Stimulated activated CD8-positive, alpha-beta memory T cell treated with anti-CD3 and anti-CD28 coated beads, Interleukin-7, amount 100 ng/mL, for 24 hours (primary cell): ENCODE results near the gene MIAT.
"Not testable (repeated sequence)": the region's sequence is repeated elsewhere in the genome, so short reads cannot be mapped to it uniquely, and the experiment has no call there.

Experiments used
- DNase-seq: peaks from one replicate; pipeline ENCODE4 v3.0.0-alpha.2; 2020; ENCODE audit warnings: low read depth

Gene MIAT

DNA sequence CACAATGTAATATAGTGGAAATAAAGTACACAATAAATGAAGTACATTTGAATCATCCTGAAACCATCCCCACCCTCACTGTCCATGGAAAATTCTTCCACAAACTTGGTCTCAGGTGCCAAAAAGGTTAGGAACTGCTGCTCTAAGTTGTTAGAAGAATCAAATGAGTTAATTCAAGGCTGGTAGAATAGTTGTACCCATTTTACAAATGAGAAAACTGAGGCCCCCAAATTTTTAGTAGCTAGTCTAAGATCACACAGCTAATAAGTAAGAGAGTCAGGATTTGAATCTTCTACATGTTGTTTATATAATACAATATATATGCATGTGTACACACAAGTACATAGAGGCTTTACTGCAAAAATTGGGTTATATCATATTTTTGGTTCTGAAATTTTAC is 43.1 kb downstream of the MIAT start:
- no peak for DNase-seq

DNA sequence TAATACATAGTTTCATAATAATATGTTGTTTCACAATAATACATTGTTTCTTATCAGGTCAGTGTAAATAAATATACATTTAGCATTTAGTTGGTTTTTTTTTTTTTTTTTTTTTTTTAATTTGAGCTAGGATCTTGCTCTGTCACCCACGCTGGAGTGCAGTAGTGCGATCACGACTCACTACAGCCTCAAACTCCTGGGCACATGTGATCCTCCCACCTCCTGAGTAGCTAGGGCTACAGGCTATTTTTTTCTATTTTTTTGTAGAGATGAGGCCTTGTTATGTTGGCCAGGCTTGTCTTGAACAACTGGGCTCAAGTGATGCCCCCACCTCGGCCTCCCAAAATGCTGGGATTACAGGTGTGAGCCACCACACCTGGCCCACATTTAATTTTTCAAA is 43.5 kb downstream of the MIAT start:
- DNase-seq: no peak

DNA sequence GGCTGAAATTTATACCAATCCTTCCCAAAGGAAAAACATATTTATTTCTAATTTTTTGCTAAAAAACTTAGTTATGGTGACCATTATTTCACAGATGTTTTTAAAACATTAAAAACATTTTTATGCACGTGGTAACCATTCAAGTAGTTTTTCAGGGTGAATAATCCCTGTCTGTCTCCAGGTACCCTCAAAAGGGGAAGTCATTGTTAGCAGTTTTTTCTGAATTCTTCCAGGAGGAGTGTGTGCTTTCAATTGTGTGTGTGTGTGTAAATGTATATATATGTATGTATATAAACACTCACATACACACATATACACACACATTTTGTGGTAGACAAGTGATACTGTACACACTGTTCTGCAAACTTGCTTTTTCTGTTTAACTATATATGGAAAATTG is 43.9 kb downstream of the MIAT start:
- no peak for DNase-seq

DNA sequence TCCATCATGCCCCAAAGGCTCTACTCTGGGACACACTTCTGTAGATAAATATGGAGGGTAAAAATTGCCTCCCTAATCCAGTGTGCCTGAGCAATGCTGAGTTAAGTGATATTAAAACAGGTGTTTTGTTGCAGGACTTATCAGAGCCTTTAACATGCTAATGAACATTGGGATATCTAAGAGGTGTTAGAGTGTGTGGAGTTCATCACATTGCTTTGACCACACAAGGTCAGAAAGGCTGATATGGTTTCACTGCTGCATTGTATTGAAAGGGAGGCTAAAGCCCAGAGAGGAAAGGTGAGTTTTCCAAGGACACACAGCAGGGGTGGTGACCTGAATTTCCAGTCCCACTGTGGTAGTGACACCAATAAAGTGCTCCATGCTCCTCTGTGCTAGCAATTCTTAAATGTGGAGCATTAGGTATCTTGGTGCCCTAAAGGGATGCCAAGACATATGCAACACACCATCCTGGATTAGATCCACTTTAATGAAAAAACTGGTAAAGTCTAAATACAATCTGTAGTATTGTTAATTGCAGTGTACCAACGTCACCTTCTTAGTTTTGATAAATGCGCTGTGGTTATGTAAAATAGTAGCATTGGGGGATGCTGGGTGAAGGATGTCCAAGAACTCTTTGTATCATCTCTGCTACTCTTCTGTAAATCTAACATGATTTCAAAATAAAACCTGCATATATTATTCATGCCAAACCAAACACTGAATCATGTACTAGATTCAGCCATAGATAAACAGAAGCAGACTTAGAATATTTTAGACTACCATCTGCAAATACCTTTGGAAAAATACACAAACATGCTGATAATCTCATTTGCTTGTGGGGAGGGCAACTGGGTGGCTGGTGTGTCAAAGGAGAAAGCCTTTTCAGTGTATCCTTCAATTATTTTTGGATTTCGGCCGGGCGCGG is 45.8 kb downstream of the MIAT start:
- no peak for DNase-seq

DNA sequence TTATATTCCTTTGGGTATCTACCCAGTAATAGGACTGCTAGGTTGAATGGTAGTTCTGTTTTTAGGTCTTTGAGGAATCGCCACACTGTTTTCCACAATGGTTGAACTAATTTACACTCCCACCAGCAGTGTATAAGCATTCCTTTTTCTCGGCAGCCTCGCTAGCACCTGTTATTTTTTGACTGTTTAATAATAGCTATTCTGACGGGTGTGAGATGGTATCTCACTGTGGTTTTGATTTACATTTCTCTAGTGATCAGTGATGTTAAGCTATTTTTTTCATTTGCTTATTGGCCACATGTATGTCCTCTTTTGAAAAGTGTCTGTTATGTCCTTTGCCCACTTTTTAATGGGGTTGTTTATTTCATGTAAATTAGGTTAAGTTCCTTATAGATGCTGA is 48.0 kb downstream of the MIAT start:
- not testable (repeated sequence) for DNase-seq

DNA sequence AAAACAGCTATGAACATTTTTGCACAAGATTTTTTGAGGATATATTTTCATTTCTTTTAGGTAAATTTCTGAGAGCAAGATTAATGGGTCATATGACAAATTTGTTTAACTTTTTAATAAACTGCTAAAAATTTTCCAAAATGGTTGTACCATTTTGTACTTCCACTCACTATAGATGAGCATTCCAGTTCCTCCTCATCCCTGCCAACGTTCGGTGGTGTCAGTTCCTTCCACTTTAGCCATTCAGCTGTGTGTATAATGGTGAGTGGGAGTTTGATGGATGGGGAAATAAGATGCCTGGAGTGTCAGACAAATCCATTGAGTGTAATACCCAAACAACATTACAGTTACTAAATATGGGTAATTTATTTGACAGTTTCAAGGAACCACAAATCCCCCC is 49.7 kb downstream of the MIAT start:
- DNase-seq: no peak

DNA sequence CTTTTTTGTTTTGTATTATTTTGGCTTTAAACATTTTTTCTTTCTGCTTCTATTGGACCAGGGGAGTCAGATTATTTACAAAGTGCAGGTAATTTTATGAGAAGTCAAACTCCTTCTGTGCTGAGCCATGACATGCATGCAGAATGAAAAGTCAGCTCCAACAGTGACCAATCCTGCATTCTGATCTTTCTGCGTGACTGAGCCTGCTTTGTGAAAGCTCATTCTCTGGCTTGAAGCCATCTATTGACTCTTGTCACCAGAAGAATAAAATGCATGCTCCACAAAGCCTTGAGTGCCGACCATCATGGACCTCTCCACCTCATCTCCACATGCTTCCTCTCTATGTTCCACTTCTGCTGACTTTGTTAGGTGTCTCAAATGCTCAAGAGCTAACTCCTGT is 50.2 kb downstream of the MIAT start:
- no peak for DNase-seq

DNA sequence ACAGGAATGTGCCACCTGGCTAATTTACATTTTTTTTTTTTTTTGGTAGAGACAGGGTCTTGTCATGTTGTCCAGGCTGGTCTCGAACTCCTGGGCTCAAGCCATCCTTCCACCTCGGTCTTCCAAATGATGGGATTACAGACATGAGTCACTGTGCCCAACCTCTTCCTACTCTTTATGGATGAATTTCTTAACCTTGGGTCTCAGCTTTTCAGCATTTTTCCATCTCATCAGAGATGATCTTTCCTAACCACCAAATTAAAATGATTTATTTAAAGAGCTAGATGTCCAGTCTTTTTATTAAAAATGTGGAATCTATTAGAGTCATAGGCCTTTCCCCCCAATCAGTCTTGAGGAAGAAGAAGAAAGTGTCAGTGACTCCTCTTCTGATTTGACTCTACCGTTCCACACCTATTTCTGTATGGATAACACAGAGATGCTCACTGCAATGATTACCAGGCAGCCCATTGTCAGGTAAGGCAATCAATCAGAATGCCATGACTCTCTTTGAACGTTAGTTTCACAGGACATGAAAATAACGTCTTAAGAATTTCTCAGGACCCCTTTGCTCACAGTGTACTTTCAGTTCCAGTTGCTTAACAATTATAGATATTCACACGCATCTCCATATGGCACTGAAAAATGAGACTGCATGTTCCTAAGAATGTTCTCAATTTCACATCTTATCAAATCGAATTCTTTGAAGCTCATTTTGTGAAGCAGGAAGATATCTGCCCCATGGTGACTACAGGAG is 51.0 kb downstream of the MIAT start:
- no peak for DNase-seq

DNA sequence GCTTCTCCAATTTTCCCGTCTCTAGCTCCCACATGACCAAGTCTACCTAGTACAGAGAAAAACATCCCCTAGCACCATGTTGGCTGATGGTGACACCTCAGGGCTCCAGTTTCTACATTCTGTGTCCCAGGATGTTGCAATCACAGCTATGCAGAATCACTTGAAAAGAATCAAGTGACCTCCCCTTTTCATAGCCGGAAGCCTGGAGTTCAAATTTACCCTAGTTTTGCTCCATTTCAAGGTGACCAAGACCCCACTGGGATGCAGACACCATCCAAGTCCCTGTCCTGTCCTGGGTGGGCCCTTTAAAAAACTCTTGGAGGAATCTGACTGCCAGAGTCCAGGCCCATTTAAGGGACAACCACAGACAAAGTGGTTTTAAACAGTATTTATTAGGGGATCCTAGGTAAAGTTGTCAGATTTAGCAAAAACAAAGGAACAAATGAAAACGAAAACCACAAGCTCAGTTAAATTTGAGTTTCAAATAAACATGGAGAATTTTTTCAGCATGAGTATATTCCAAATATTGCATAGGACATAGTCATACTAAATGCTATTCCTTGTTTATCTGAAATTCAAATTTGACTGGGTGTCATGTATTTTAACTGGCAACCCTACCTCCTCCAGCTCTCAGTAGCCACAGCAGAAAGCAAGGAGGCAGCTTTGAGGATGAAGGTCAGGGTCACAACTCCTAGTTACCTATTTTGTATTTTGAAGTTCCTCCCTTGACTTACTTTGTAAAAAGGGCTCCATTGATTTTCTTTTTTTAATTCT is 52.4 kb downstream of the MIAT start:
- DNase-seq: no peak

DNA sequence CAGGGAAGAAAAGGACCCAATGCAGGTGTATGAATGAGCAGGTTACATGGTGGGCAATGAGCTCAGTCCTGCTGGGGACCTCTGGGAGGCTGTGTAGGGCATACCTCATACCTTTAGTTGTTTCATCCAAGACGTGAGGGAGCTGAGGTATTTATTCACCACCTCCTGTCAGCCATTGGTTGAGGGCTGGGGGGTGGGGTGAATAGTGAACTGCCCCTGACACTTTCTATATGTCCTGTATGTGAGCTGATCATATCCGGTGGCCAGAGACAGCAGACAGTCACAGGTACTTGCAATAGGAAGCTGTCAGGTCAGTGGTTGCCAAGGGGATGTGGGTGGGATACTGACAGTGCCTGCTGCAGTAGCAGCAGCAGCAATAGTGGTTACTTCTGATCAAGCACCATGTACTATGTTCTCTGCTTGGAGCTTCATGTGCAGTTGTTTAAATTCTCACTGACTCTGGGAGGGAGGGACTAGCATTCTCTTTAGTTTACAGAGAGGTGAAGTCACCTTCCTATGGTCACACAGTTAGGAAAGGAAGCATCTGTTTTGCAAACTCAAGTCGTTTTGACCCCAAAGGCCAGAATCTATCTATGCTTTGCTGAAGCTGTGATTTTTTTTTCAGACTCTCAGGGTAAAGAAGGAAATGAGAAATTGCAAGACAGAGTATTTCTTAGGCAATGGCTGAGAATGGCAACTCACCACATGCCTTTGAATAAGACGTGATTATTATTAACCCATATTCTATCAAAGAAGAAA is 54.0 kb downstream of the MIAT start:
- DNase-seq: no peak

DNA sequence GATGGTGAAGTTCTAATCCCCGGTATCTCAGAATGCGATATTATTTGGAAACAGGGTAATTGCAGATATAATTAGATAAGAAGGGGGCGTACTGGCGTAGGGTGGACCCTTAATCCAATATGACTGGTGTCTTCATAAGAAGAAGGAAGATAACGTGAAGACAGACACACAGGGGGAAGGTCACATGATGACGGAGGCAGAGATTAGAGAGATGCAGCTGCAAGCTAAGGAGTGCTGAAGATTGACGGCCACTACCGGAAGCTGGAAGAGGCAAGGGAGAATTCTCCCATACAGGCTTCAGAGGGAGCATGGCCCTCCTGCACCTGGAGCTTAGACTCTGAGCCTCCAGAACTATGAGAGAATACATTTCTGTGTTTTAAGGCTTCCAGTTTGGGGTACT is 54.8 kb downstream of the MIAT start:
- DNase-seq: no peak

DNA sequence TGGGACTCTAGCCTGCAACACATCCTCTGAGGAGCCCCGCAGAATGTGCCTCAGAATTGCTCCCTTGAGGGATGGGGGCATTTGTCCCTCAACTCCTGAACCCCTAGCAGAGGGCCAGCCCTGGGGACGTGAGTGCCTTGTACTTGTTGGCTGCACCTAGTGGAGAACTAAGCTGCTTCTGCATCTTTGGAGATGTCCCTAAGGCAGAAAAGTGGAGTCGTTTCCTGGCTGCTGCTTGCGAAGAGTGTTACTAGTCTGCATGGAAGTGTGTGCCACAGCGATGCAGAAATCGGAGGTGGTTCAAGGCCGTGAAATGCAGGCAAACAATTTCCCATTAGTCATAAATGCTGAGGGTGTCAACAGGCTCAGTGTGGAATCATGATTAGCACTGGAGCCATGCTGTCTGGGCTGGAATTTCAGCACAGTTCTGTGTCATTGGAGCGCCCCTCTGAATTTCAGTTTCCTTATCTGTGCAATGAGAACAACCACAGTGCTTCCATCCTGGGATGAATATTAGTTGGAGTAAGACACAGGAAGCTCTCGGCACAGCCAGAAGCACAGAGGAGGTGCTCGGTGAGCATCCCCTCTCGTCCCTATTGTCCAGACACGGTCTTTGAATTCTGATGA is 56.5 kb downstream of the MIAT start:
- DNase-seq: no peak

DNA sequence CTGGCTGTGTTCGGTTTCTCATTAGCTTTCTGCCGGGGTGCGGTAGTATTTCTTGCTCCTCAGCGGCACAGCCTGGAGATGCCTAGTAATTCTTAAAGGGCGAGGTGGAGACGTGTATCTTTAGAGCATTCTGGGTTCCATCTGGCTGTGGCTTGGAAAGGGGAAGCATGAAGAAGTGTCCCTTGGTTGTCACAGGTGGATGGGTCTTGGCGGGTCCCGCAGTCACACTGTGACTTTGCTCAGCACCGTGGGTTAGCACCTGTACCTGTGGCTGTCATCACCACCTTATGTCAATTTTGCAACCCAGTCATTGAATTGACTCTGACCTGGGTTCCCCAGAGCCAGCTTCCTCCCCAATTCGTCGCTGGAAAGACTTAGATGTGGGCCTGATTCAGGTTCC is 57.6 kb downstream of the MIAT start:
- DNase-seq: no peak

DNA sequence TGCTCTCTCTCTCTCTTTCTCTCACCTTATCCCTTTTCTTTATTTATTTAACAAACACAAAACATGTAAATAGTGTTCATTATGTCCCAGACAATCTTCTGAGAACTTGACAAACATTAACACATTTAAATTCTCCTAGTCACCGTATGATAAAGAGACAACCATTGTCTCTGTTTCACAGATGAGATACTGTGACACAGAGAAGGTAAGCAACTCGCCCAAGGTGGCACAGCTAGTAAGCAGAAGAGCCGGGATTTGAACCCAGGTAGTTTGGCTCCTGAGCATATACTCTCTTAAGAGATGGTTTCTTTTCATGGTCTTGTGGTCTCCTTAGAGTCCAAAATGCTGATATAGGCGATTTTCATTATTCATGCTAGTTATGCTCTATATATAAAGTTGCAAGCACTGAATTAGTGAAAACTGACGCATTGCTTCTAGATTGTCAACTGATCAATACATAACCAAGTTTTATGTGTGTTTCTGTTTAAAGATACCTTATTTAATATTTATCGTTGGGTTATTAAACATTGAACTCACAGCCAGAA is 58.1 kb downstream of the MIAT start:
- DNase-seq: no peak

DNA sequence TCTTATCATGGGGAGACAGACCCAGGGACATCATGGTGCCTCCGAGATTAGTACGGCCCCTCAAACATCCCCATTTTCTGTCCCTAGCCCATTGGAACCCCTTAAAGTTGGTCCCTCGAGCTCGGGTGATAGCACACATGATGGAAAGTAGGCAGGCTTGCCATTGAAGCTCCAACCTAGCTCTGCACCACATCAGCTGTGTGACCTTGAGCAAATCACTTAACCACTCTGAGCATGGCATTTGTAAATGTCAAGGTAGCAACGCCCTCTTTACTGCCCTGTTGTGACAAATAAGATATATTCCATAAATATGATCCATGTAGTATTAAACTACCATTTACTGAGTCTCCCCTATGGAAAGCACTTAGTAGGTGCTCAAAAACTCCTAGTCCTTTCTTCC is 61.1 kb downstream of the MIAT start:
- DNase-seq: no peak

DNA sequence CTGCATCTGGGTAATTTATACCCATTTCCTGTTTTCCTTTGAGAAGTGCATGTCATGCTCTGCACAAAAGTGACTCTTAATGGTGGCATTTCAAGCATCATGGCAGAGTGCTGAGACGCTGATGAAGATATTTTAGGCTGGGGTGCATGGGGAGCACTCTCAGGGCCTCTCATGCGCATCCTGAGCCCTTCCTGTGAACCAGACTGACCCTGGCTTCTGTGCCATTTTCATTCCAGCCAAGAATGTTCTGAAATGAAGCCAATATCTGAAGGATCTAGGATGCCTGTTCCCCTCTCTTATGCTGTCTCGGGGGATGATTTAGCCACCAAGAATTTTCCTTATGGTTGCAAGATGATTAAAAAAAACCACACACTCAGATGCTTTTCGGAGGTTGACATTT is 61.5 kb downstream of the MIAT start:
- DNase-seq: no peak

DNA sequence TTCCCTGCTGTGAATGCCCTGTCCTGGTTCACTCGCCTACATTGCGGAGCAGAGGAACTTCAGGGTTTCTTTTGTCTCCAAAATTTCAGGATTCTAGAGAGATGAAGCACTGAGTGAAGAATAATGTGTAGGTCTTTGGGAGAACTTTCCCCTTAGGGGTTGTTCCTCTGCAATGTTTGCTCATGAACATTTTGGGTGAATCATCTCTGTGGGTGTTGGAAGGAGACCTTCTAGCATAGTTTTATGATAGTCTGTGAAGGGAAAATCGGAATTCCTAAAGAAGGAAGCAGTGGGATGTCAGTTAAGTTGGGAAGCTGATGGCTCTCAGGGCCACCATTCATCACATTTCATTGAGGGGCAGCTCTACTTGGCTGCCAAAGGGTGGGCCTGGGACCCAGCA is 64.8 kb downstream of the MIAT start:
- DNase-seq: no peak

DNA sequence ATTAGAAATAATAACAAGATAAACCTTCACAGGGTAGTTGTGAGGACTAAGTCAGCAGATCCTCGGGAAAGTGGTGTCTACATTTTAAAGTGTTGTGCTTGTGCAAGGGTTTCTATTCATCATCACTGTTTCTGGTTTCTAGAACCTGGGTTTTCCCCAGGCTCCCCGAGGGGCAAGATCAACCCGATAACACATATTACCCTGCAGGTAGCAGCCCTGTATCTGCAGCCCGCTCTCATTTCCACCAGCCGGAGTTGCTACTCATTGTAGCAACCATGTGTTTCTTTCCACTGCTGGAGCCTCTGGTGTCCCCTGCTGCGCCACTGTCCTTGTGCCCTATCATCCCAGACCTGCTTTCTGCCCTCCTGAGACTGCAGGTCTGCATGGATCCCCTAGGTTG is 67.0 kb downstream of the MIAT start:
- no peak for DNase-seq

DNA sequence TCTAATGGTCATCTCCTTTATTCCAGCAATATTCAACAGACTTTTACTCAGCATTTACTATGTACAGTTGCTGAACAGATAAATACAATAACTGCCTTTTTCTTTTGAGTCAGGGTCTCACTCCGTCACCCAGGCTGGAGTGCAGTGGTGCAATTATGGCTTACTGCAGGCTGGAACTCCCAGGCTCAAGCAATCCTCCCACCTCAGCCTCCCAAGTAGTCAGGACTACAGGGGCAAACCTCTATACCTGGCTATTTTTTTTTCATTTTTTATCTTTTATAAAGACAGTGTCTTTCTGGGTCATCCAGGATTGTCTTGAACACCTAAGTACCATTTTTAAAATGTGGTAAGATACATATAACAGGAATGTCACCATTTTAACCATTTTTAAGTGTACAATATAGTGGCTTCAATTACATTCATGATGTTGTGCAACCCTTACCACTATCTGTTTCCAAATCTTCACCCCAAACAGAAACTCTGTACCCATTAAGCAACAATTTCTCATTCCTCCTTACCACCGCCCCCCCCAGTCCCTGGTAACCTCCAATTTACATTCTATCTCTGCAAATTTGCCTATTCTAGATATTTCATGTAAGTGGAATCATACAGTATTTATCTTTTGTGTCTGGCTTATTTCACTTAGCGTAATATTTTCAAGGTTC is 67.8 kb downstream of the MIAT start:
- no peak for DNase-seq
